GM12878 (cell line): ENCODE data around the gene EIF4EBP2. TPM values are rescaled to one million over a fixed set of nuclear protein-coding genes. Genes with fewer than 3 reads are reported as not detected.

ENCODE experiments used
- CEBPZ ChIP-seq: fragments of 150-350 bp; IDR thresholded peaks from 2 replicates; pipeline ENCODE4 v1.6.1; 2016; ENCODE audit warnings: low read depth, low read length
- EGR1 ChIP-seq, 2 experiments: IDR thresholded peaks; 1 replicate in 1 of 2; 2 replicates in 1 of 2; pipeline ENCODE4 v1.6.1; 2011 to 2012; ENCODE audit warnings: low read depth in 2 of 2, low read length in 2 of 2, borderline replicate concordance in 1 of 2, mild to moderate bottlenecking in 1 of 2, moderate library complexity in 1 of 2
- FOXK2 ChIP-seq: fragments of 450-650 bp; IDR thresholded peaks from 2 replicates; pipeline ENCODE4 v1.6.1; 2017; ENCODE audit warnings: mild to moderate bottlenecking, moderate library complexity
- GATAD2B ChIP-seq: fragments of 450-650 bp; conservative IDR thresholded peaks from 2 replicates; pipeline ENCODE4 v1.6.1; 2017; ENCODE audit warnings: low read depth, mild to moderate bottlenecking, moderate library complexity
- IRF5 ChIP-seq: fragments of 450-650 bp; IDR thresholded peaks from 2 replicates; pipeline ENCODE4 v1.6.1; 2017; ENCODE audit warnings: borderline replicate concordance
- MYC ChIP-seq: IDR thresholded peaks from 2 replicates; pipeline ENCODE4 v1.6.1; 2011; ENCODE audit warnings: mild to moderate bottlenecking, low read length, moderate library complexity, inconsistent platforms; ENCODE audit not compliant: insufficient read depth, insufficient replicate concordance, insufficient read length, severe bottlenecking
- NFIC ChIP-seq: IDR thresholded peaks from 2 replicates; pipeline ENCODE4 v1.6.1; 2012; ENCODE audit warnings: low read depth, mild to moderate bottlenecking, inconsistent platforms, low read length, moderate library complexity
- NFXL1 ChIP-seq: fragments of 450-650 bp; IDR thresholded peaks from 2 replicates; pipeline ENCODE4 v1.6.1; 2017; ENCODE audit warnings: antibody characterized with exemption, mild to moderate bottlenecking, borderline replicate concordance
- NKRF ChIP-seq: fragments of 450-650 bp; conservative IDR thresholded peaks from 2 replicates; pipeline ENCODE4 v1.6.1; 2017; ENCODE audit warnings: mild to moderate bottlenecking, moderate library complexity
- PAX8 ChIP-seq: fragments of 450-650 bp; IDR thresholded peaks from 2 replicates; pipeline ENCODE4 v1.6.1; 2017; ENCODE audit warnings: mild to moderate bottlenecking, moderate library complexity
- POLR2A ChIP-seq: IDR thresholded peaks from 2 replicates; pipeline ENCODE4 v1.6.1; 2011; ENCODE audit warnings: low read depth, mild to moderate bottlenecking, low read length
- POLR2AphosphoS5 ChIP-seq: IDR thresholded peaks from 2 replicates; pipeline ENCODE4 v1.6.1; 2011; ENCODE audit warnings: mild to moderate bottlenecking, low read length, inconsistent platforms
- RBBP5 ChIP-seq: fragments of 200-600 bp; sonication (generic); conservative IDR thresholded peaks from 2 replicates; pipeline ENCODE4 v1.6.1; 2016
- SIN3A ChIP-seq: IDR thresholded peaks from 2 replicates; pipeline ENCODE4 v1.6.1; 2012; ENCODE audit warnings: low read depth, low read length, improper control_type of control experiment
- SMAD5 ChIP-seq: IDR thresholded peaks from 2 replicates; pipeline ENCODE4 v1.6.1; 2016; ENCODE audit warnings: antibody characterized with exemption, low read depth
- SRF ChIP-seq, 2 experiments: IDR thresholded peaks; 2 replicates each; pipeline ENCODE4 v1.6.1; 2011; ENCODE audit warnings: low read depth in 2 of 2, low read length in 2 of 2, mild to moderate bottlenecking in 1 of 2, moderate library complexity in 1 of 2
- USF1 ChIP-seq: IDR thresholded peaks from 2 replicates; pipeline ENCODE4 v1.6.1; 2011; ENCODE audit warnings: borderline replicate concordance, low read depth, mild to moderate bottlenecking, moderate library complexity, mixed read lengths, low read length; ENCODE audit not compliant: insufficient read depth; ENCODE audit errors: extremely low read length
- USF2 ChIP-seq: IDR thresholded peaks from 2 replicates; pipeline ENCODE4 v1.6.1; 2011; ENCODE audit warnings: low read depth, low read length, improper control_type of control experiment, borderline replicate concordance
- ZNF384 ChIP-seq: IDR thresholded peaks from 2 replicates; pipeline ENCODE4 v1.6.1; 2012; ENCODE audit warnings: low read depth, mild to moderate bottlenecking, low read length, improper control_type of control experiment, borderline replicate concordance
- ZSCAN29 ChIP-seq: fragments of 450-650 bp; IDR thresholded peaks from 2 replicates; pipeline ENCODE4 v1.6.1; 2017; ENCODE audit warnings: mild to moderate bottlenecking, moderate library complexity
- polyA plus RNA-seq, 11 experiments: library from polyadenylated mRNA; depleted of rRNA in 4 of 11; unstranded in 6 of 11; stranded (reverse) in 5 of 11; fragments of >200 nt; fragmentation: Nextera tagmentation in 4 of 11; fragmentation: Illumina TruSeq in 1 of 11; extraction: Ambion mirVana in 4 of 11; extraction: Trizol in 1 of 11; gene quantifications; 1 replicate in 1 of 11; 2 replicates in 10 of 11; pipeline versions ENCODE4 v1.2.1 to v1.2.3, GENCODE V29; 2011 to 2016; ENCODE audit warnings: inconsistent platforms in 2 of 11, missing spikeins in 2 of 11, low read depth in 1 of 11
- total RNA-seq, 4 experiments: library from RNA; depleted of rRNA in 3 of 4; stranded (reverse); fragments of >200 nt in 3 of 4; fragmentation: Illumina TruSeq in 1 of 4; extraction: Trizol in 1 of 4; gene quantifications; 2 replicates each; pipeline versions ENCODE4 v1.2.1 to v1.2.3, GENCODE V29; 2013 to 2021

EIF4EBP2 gene
- total and polyA plus RNA-seq, 10 of the 15 experiments (the other 5 are each of a cell fraction or from before 2014, with no cell fraction given): 14.4 to 51.3 (median 28.9) TPM

GRCh38 chr10:70355051-70356021 is 48.6 kb upstream of the EIF4EBP2 start (continued):
- TF ChIP-seq ZNF384 (0 out of 2 replicates have a peak, but pooled peaks have one; percentile 19), GATAD2B (peak; percentile 98), EGR1 (IDR thresholded peaks at IDR 0.05; ENCODE audit: borderline replicate concordance in 1 of 2, low read depth in 2 of 2, low read length in 2 of 2) (no peak), IRF5 (peak; percentile 51; the same call in 1 of the 2 replicates), PAX8 (no peak), POLR2AphosphoS5 (no peak), MYC (no peak), SIN3A (no peak), USF1 (no peak), FOXK2 (no peak), SRF (IDR thresholded peaks at IDR 0.05; ENCODE audit: low read depth in 2 of 2, low read length in 2 of 2) (0 out of 4 replicates have a peak, but pooled peaks of 1 of the 2 experiments have one; percentile 25), ZSCAN29 (no peak), NFIC (peak; percentile 92), NKRF (0 out of 2 replicates have a peak, but pooled peaks have one; percentile 17), RBBP5 (0 out of 2 replicates have a peak, but pooled peaks have one; percentile 40), NFXL1 (no peak), POLR2A (peak; percentile 46), USF2 (no peak), CEBPZ (no peak), SMAD5 (no peak)
